Breast epithelium (tissue), 3 donors: ENCODE results near the gene CTNNA3.

Source experiments
- CTCF ChIP-seq, 3 donors: fragments of 450-650 bp; IDR thresholded peaks; one replicate each; pipeline ENCODE4 v1.5.1; 2016 to 2017; ENCODE audit warnings: antibody characterized with exemption in 3 of 3, mild to moderate bottlenecking in 3 of 3, moderate library complexity in 3 of 3
- POLR2A ChIP-seq: fragments of 450-650 bp; IDR thresholded peaks from one replicate; pipeline ENCODE4 v1.6.1; 2016; ENCODE audit warnings: antibody characterized with exemption, mild to moderate bottlenecking, moderate library complexity
- POLR2AphosphoS5 ChIP-seq, 3 donors: sonication (generic); formaldehyde crosslinking; IDR thresholded peaks; one replicate each; pipeline ENCODE4 v1.6.1; 2017; ENCODE audit warnings: antibody characterized with exemption in 3 of 3

- TF ChIP-seq POLR2AphosphoS5 (IDR thresholded peaks at IDR 0.05), result no peak
- no peak for TF ChIP-seq CTCF (IDR thresholded peaks at IDR 0.05)
- TF ChIP-seq POLR2A, result no peak
Measured at GRCh38 chr10:67033878-67034277, 662.1 kb downstream of the CTNNA3 start.
